ENCODE measurements around the gene ANOS1. TPM values are rescaled to one million over a fixed set of nuclear protein-coding genes. Genes with fewer than 3 reads are reported as not detected.

ANOS1 gene
- polyA plus RNA-seq, 2 of the 4 experiments (the other 2 are of a cell fraction) = 0.04 TPM; not detected in 1

- TF ChIP-seq REST (IDR thresholded peaks at IDR 0.05) (no peak), ZSCAN20 (CRISPR knock-in tag; IDR thresholded peaks at IDR 0.05) (no peak), ZC3H11A (IDR thresholded peaks at IDR 0.05) (no peak)
These were observed 166.2 kb downstream of the ANOS1 start (continued) for GRCh38 chrX:8565729-8566128.

- ChIA-PET POLR2A (no interaction called here), CTCF (no interaction called here)
- TF ChIP-seq MAX (IDR thresholded peaks at IDR 0.05) (no peak), SREBF2 (IDR thresholded peaks at IDR 0.05) (no peak), MAZ (IDR thresholded peaks at IDR 0.05; ENCODE audit: borderline replicate concordance, low read depth, low read length) (no peak), POLR2A (IDR thresholded peaks at IDR 0.05; ENCODE audit: low read length) (no peak), E2F6 (IDR thresholded peaks at IDR 0.05; ENCODE audit: borderline replicate concordance, low read depth) (no peak), CBX2 (IDR thresholded peaks at IDR 0.05; ENCODE audit: borderline replicate concordance, low read depth) (no peak), RFX5 (IDR thresholded peaks at IDR 0.05) (no peak), TFCP2L1 (CRISPR knock-in tag; IDR thresholded peaks at IDR 0.05) (no peak), JUN (IDR thresholded peaks at IDR 0.05) (no peak), JUNB (IDR thresholded peaks at IDR 0.05) (no peak), ESRRA (IDR thresholded peaks at IDR 0.05; ENCODE audit: borderline replicate concordance, low read length) (no peak), CTCF (IDR thresholded peaks at IDR 0.05) (no peak), ZNF302 (CRISPR knock-in tag; IDR thresholded peaks at IDR 0.05) (no peak), ZSCAN20 (CRISPR knock-in tag; IDR thresholded peaks at IDR 0.05) (no peak), HOXA7 (CRISPR knock-in tag; IDR thresholded peaks at IDR 0.05) (no peak), MYC (IDR thresholded peaks at IDR 0.05; ENCODE audit: borderline replicate concordance, low read length) (no peak)
- Histone ChIP-seq H3K27ac (no peak overlapping the region), H3K4me2 (no peak overlapping the region), H3K4me3 (no peak overlapping the region), H3K4me1 (no peaks in the 10 kb centered on the region), H3K9me3 (no peaks in the 10 kb centered on the region)
- ATAC-seq = no peak
- FAIRE-seq = no peak
- WGBS (ENCODE audit: missing lambda C conversion rate) = 0% methylated on average over 1 of the region's 1 CpG
- no peak for DNase-seq (ENCODE audit: low read depth in 1 of 2, low spot score in 1 of 2)
These were observed 183.5 kb downstream of the ANOS1 start for GRCh38 chrX:8548446-8548845.

GRCh38 chrX:8546715-8547114, 185.2 kb downstream of the ANOS1 start:
- Histone ChIP-seq H3K27ac (no peak overlapping the region), H3K9me3 (no peaks in the 10 kb centered on the region), H3K4me1 (no peaks in the 10 kb centered on the region), H3K4me3 (no peak overlapping the region), H3K4me2 (no peak overlapping the region)
- POLR2A ChIA-PET = no interaction called here
- WGBS (ENCODE audit: missing lambda C conversion rate) = 21% methylated on average over 4 of the region's 4 CpGs
- TF ChIP-seq MAFK (IDR thresholded peaks at IDR 0.05; ENCODE audit: partially characterized antibody) (no peak), MYC (IDR thresholded peaks at IDR 0.05; ENCODE audit: borderline replicate concordance, low read length) (no peak), TFCP2L1 (CRISPR knock-in tag; IDR thresholded peaks at IDR 0.05) (no peak), NFE2L2 (conservative IDR thresholded peaks at IDR 0.05; ENCODE audit: low read length) (no peak), ZNF302 (CRISPR knock-in tag; IDR thresholded peaks at IDR 0.05) (no peak), SREBF2 (IDR thresholded peaks at IDR 0.05) (no peak), FOSB (CRISPR knock-in tag; IDR thresholded peaks at IDR 0.05) (no peak)
- FAIRE-seq (no peak), DNase-seq (ENCODE audit: low read depth in 1 of 2, low spot score in 1 of 2) (no peak), ATAC-seq (no peak)
- CTCF ChIA-PET = no interaction called here
